Testis (tissue), 3 donors: Measurements from ENCODE around the gene ALG3. TPM values are rescaled to one million over a fixed set of nuclear protein-coding genes. Genes with fewer than 3 reads are reported as not detected.

Experiments used
- DNase-seq: peaks from one replicate; pipeline ENCODE4 v3.0.0-alpha.2; 2019
- H3K27ac ChIP-seq, 2 donors: fragments of 200-600 bp; sonication (generic); one replicate each; pipeline ENCODE4 v1.5.1; 2019
- H3K27me3 ChIP-seq: fragments of 200-600 bp; sonication (generic); one replicate; pipeline ENCODE4 v1.5.1; 2019
- H3K36me3 ChIP-seq: fragments of 200-600 bp; sonication (generic); one replicate; pipeline ENCODE4 v1.5.1; 2017; ENCODE audit warnings: low read depth; ENCODE audit errors: missing control alignments
- H3K4me1 ChIP-seq: fragments of 200-600 bp; sonication (generic); one replicate; pipeline ENCODE4 v1.5.1; 2019
- H3K4me3 ChIP-seq, 2 donors: fragments of 200-600 bp; sonication (generic); one replicate each; pipeline ENCODE4 v1.5.1; 2017 to 2019
- H3K9me3 ChIP-seq: fragments of 200-600 bp; sonication (generic); one replicate; pipeline ENCODE4 v1.5.1; 2017
- POLR2A ChIP-seq: fragments of 450-650 bp; IDR thresholded peaks from one replicate; pipeline ENCODE4 v1.6.1; 2017; ENCODE audit warnings: antibody characterized with exemption, mild to moderate bottlenecking, moderate library complexity
- WGBS, 2 donors: methylation state at CpG; one replicate each; pipeline ENCODE4 v1.1.5; 2018; 5-methylcytosine and 5-hydroxymethylcytosine counted together
- intact Hi-C: fragments of 100-400 bp; cut with DNase I; formaldehyde crosslinking; loops from one replicate; pipeline ENCODE4 v1.15.1; 2023; ENCODE audit warnings: low total_unique reads
- polyA plus RNA-seq: library from polyadenylated mRNA; stranded (reverse); fragments of 350-450 nt; fragmentation: Illumina TruSeq; extraction: RNeasy Lipid Tissue Mini Kit (QIAGEN cat#74804); gene quantifications from one replicate; pipeline ENCODE4 v1.2.3, GENCODE V29; 2014; ENCODE audit warnings: low read depth, low replicate concordance; ENCODE audit not compliant: insufficient read depth
- total RNA-seq, 2 donors: library from RNA; depleted of rRNA; stranded (reverse); fragments of >200 nt; gene quantifications; one replicate each; pipeline ENCODE4 v1.2.3, GENCODE V29; 2016
- TF ChIP-seq, protein P1 (sequence below), 3 experiments: fragments of 450-650 bp in 2 of 3; fragments of 200-600 bp in 1 of 3; sonication (generic) in 1 of 3; IDR thresholded peaks; one replicate each; pipeline ENCODE4 v1.5.1; 2016 to 2019; ENCODE audit warnings: antibody characterized with exemption in 3 of 3, mild to moderate bottlenecking in 2 of 3, moderate library complexity in 1 of 3

The ALG3 gene
- total and polyA plus RNA-seq, 3 donors from 2014 or later = 58.7 to 91.7 (median 79.4) TPM

DNA sequence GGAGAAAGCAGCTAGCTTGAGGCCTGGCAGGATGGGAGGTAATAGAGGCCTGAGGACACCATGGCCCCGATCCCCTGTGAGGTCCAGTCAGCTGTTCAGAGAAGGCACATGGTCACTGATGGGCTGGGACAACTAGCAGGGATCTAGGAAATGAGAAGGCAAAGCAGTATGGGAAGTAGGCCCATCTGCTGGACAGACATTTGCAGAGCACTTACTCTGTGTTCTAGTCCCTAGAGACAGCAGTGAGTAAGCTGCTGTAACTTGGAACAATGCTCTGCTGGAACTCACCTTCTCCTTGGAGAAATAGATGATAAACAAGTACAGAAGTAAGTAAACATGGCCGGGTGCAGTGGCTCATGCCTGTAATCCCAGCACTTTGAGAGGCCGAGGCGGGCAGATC is 34.2 kb upstream of the ALG3 start:
- 89 to 95% methylated on average over 4 of the region's 4 CpGs for WGBS, 2 donors
- no peak overlapping the region for H3K27ac ChIP-seq
- H3K36me3 ChIP-seq = no peaks in the 10 kb centered on the region
- intact Hi-C loops = no loop called here
- H3K27me3 ChIP-seq = no peaks in the 10 kb centered on the region
- H3K4me3 ChIP-seq = no peak overlapping the region
- no peaks in the 10 kb centered on the region for H3K9me3 ChIP-seq
- no peak for TF ChIP-seq POLR2A
- TF ChIP-seq, protein P1, sequence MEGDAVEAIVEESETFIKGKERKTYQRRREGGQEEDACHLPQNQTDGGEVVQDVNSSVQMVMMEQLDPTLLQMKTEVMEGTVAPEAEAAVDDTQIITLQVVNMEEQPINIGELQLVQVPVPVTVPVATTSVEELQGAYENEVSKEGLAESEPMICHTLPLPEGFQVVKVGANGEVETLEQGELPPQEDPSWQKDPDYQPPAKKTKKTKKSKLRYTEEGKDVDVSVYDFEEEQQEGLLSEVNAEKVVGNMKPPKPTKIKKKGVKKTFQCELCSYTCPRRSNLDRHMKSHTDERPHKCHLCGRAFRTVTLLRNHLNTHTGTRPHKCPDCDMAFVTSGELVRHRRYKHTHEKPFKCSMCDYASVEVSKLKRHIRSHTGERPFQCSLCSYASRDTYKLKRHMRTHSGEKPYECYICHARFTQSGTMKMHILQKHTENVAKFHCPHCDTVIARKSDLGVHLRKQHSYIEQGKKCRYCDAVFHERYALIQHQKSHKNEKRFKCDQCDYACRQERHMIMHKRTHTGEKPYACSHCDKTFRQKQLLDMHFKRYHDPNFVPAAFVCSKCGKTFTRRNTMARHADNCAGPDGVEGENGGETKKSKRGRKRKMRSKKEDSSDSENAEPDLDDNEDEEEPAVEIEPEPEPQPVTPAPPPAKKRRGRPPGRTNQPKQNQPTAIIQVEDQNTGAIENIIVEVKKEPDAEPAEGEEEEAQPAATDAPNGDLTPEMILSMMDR (IDR thresholded peaks at IDR 0.05) = no peak
- DNase-seq = no peak
- no peaks in the 10 kb centered on the region for H3K4me1 ChIP-seq

DNA sequence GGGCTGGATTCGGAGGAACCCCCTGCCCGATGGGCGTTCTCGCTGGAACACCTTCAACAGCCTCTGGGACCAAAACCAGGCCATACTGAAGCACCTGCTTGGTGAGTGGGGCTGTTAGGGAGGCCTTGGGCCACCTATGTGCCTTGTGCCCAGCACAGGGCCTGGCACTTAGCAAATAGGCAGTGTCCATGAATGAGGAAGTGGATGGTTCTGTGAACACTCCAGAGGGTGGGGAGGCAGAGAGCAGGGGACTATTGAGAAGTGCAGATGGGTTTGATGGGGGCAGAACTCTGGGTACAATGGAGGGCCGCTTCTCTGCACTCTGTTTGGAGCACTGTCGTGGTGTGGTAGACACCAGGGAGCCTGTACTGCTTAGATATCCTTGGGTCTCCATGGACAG is 28.6 kb upstream of the ALG3 start:
- Histone ChIP-seq H3K9me3 (no peaks in the 10 kb centered on the region), H3K4me3 (no peak overlapping the region), H3K27me3 (no peaks in the 10 kb centered on the region), H3K27ac (no peak overlapping the region), H3K36me3 (no peaks in the 10 kb centered on the region), H3K4me1 (no peaks in the 10 kb centered on the region)
- no peak for DNase-seq
- TF ChIP-seq, protein P1 (IDR thresholded peaks at IDR 0.05) = no peak
- TF ChIP-seq POLR2A = no peak
- 84 to 94% methylated on average over 6 of the region's 6 CpGs for WGBS, 2 donors
- intact Hi-C loops = no loop called here

DNA sequence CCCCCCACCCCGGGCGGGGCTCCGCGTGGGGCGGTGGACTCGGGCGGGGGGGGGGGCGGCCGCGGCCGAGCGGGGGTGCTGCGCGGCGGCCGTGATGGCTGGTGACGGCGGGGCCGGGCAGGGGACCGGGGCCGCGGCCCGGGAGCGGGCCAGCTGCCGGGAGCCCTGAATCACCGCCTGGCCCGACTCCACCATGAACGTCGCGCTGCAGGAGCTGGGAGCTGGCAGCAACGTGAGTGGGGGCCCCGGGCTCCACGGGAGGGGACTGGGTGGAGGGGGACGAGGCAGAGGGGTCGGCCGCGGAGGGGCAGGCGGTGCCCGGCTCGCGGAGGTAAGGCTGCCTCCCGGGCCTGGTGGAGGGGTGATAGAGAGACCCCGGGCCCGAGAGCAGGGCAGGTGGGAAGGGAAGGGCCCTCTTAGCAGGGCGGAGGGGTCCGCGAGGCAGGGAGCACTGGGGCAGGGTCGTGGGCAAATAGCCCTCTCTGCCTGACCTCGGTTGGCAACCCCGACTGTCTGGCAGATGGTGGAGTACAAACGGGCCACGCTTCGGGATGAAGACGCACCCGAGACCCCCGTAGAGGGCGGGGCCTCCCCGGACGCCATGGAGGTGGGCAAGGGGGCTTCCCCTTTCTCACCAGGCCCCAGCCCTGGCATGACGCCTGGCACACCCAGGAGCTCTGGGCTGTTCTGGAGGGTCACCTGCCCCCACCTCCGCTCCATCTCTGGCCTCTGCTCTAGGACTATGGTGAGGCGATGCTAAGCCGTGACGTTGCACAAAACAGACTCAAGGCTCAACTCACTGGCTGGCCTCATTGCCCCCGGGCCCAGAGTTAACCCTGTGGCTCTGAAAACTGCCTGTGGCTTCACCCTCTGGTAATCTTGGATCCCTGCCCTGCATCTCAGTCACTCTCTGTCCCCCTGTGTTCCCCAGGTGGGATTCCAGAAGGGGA is 27.5 kb upstream of the ALG3 start, which contains the start of gene ECE2:
Gene ECE2 (plus strand): TSS at position 62 of the 950 bp plus-strand sequence. CDS start 132 bp downstream, at position 194.
- H3K36me3 ChIP-seq = no peaks in the 10 kb centered on the region
- DNase-seq = no peak
- TF ChIP-seq, protein P1 (IDR thresholded peaks at IDR 0.05) = no peak
- no peak for TF ChIP-seq POLR2A
- no peaks in the 10 kb centered on the region for H3K27me3 ChIP-seq
- no peak within 1 kb of the TSS for H3K27ac ChIP-seq
- intact Hi-C loops = no loop called here
- 12 to 60% methylated on average over 1 to 45 of the region's 65 CpGs for WGBS, 2 donors
- H3K4me3 ChIP-seq = peak within 1 kb of the TSS; percentile 15 to 29
- H3K9me3 ChIP-seq = no peaks in the 10 kb centered on the region
- H3K4me1 ChIP-seq = no peaks in the 10 kb centered on the region

GRCh38 chr3:184275381-184275701 is 26.6 kb upstream of the ALG3 start:
- intact Hi-C loops = no loop called here
- Histone ChIP-seq H3K9me3 (no peaks in the 10 kb centered on the region), H3K4me3 (peak overlapping the region in 1 of 2 donors; percentile 15), H3K27me3 (no peaks in the 10 kb centered on the region), H3K27ac (no peak overlapping the region), H3K4me1 (no peaks in the 10 kb centered on the region), H3K36me3 (no peaks in the 10 kb centered on the region)
- 46 to 64% methylated on average over 12 of the region's 12 CpGs for WGBS, 2 donors
- TF ChIP-seq POLR2A = no peak
- TF ChIP-seq, protein P1 (IDR thresholded peaks at IDR 0.05) = no peak
- no peak for DNase-seq
